Tibial nerve (tissue), 4 donors: ENCODE measurements around the gene UCHL5. TPM values are rescaled to one million over a fixed set of nuclear protein-coding genes. Genes with fewer than 3 reads are reported as not detected.

Experiments used
- DNase-seq, 2 donors: peaks; one replicate each; pipeline ENCODE4 v3.0.0-alpha.2; 2019; ENCODE audit warnings: low spot score in 2 of 2
- H3K27ac ChIP-seq, 4 donors: fragments of 200-600 bp; sonication (generic) in 3 of 4; one replicate each; pipeline ENCODE4 v1.5.1; 2017 to 2019; ENCODE audit warnings: mild to moderate bottlenecking in 1 of 4
- H3K27me3 ChIP-seq, 2 donors: fragments of 200-600 bp; sonication (generic) in 1 of 2; one replicate each; pipeline versions ENCODE4 v1.5.1 to v1.6.0; 2017 to 2019
- H3K36me3 ChIP-seq, 3 donors: fragments of 200-600 bp; sonication (generic); one replicate each; pipeline ENCODE4 v1.5.1; 2018 to 2019
- H3K4me1 ChIP-seq, 4 donors: fragments of 200-600 bp; sonication (generic) in 3 of 4; one replicate each; pipeline ENCODE4 v1.5.1; 2017 to 2019
- H3K4me3 ChIP-seq, 4 donors: fragments of 200-600 bp; sonication (generic) in 3 of 4; one replicate each; pipeline ENCODE4 v1.5.1; 2017 to 2019; ENCODE audit warnings: mild to moderate bottlenecking in 1 of 4, moderate library complexity in 1 of 4
- H3K9me3 ChIP-seq, 4 donors: fragments of 200-600 bp; sonication (generic) in 3 of 4; one replicate each; pipeline ENCODE4 v1.5.1; 2017 to 2019
- EP300 ChIP-seq, 2 donors: sonication (generic); formaldehyde crosslinking; IDR thresholded peaks; one replicate each; pipeline ENCODE4 v1.6.1; 2017; ENCODE audit warnings: antibody characterized with exemption in 2 of 2, mild to moderate bottlenecking in 1 of 2
- POLR2A ChIP-seq, 2 donors: fragments of 450-650 bp; IDR thresholded peaks; one replicate each; pipeline ENCODE4 v1.6.1; 2017; ENCODE audit warnings: antibody characterized with exemption in 2 of 2, mild to moderate bottlenecking in 2 of 2, moderate library complexity in 2 of 2
- WGBS, 2 donors: methylation state at CpG; one replicate each; pipeline ENCODE4 v1.1.5; 2018; 5-methylcytosine and 5-hydroxymethylcytosine counted together
- small RNA-seq: library from RNA; depleted of rRNA; stranded (forward); fragments of <200 nt; gene quantifications from one replicate; pipeline ENCODE3, GENCODE V24; 2016
- total RNA-seq, 4 donors: library from RNA; depleted of rRNA; stranded (reverse); fragments of >200 nt; gene quantifications; one replicate each; pipeline ENCODE4 v1.1.0, GENCODE V29; 2016
- TF ChIP-seq, protein P1 (sequence below), 5 experiments: fragments of 200-600 bp in 3 of 5; fragments of 450-650 bp in 2 of 5; sonication (generic) in 3 of 5; IDR thresholded peaks; one replicate each; pipeline ENCODE4 v1.5.1; 2016 to 2019; ENCODE audit warnings: antibody characterized with exemption in 5 of 5, mild to moderate bottlenecking in 3 of 5, moderate library complexity in 2 of 5

Gene UCHL5
- total RNA-seq, 4 donors from 2014 or later: 22.2 to 50.0 (median 29.0) TPM

DNA sequence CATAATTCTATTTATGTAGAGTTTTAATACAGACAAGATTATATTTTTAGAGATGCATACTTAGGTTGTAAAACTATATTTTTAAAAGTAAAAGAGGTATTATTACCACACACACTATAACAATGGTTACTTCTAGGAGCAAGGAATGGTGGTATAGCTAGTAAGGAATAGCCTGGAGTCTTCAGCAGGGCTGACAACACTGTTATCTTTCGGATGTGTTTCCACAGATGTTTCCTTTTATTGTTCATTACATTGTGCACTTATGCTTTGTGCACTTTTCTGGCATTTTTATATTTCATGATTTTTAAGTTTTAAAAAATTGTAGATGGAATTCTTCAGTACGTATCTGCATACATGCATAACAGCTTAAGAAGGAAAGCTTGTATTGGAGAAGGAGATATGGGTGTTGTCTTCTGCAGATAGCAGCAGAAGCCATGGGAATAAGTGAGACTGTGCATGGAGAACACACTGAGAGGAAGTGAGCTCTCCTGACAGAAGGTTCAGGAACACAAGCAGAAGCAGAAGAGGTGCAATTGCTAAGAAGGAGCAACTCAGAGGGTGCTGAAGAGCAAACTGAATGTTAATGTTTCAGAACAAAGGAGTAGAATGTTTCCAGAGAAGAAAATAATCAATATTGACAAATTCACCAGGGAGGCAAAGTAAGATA is 91.8 kb downstream of the UCHL5 start:
- WGBS, 2 donors: 86 to 93% methylated on average over 2 of the region's 2 CpGs
- no peaks in the 10 kb centered on the region for H3K36me3 ChIP-seq
- H3K4me3 ChIP-seq: no peak overlapping the region

DNA sequence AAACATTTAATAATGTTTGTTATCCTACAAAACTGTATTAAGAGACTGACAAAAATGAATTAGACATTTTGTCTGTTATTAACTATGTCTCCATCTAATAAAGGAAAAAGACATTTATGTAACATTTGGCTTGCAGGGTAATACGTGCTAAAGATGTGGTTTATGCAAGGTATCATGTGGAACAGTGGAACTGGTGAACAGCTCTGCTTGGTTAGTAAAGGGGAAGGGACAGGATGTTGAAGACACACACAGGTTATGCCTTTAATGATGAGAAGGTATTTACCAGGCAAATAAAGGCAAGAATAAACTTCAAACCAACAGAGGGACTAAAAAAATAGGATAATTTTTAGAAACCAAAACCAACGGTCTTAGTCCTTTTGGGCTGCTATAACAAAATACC is 93.1 kb downstream of the UCHL5 start:
- Histone ChIP-seq H3K27ac (no peak overlapping the region), H3K9me3 (peaks cover 0 to 4% (median 0%) of the 10 kb centered on the region in 4 donors), H3K4me3 (no peak overlapping the region), H3K4me1 (no peaks in the 10 kb centered on the region), H3K36me3 (no peaks in the 10 kb centered on the region), H3K27me3 (no peaks in the 10 kb centered on the region)
- no peak for TF ChIP-seq POLR2A (IDR thresholded peaks at IDR 0.05)
- TF ChIP-seq EP300 (IDR thresholded peaks at IDR 0.05): no peak
- TF ChIP-seq, protein P1, sequence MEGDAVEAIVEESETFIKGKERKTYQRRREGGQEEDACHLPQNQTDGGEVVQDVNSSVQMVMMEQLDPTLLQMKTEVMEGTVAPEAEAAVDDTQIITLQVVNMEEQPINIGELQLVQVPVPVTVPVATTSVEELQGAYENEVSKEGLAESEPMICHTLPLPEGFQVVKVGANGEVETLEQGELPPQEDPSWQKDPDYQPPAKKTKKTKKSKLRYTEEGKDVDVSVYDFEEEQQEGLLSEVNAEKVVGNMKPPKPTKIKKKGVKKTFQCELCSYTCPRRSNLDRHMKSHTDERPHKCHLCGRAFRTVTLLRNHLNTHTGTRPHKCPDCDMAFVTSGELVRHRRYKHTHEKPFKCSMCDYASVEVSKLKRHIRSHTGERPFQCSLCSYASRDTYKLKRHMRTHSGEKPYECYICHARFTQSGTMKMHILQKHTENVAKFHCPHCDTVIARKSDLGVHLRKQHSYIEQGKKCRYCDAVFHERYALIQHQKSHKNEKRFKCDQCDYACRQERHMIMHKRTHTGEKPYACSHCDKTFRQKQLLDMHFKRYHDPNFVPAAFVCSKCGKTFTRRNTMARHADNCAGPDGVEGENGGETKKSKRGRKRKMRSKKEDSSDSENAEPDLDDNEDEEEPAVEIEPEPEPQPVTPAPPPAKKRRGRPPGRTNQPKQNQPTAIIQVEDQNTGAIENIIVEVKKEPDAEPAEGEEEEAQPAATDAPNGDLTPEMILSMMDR (IDR thresholded peaks at IDR 0.05): no peak
- no peak for DNase-seq
- 64 to 93% methylated on average over 2 of the region's 2 CpGs for WGBS, 2 donors

More for the DNA sequence above, 91.8 kb downstream of the UCHL5 start:
- no peak for DNase-seq
- no peaks in the 10 kb centered on the region for H3K27me3 ChIP-seq
- TF ChIP-seq POLR2A (IDR thresholded peaks at IDR 0.05) (no peak), EP300 (IDR thresholded peaks at IDR 0.05) (no peak)
- TF ChIP-seq, protein P1 (IDR thresholded peaks at IDR 0.05): no peak
- H3K9me3 ChIP-seq: peaks cover 0 to 4% (median 0%) of the 10 kb centered on the region in 4 donors
- no peak overlapping the region for H3K27ac ChIP-seq
- H3K4me1 ChIP-seq: no peaks in the 10 kb centered on the region

DNA sequence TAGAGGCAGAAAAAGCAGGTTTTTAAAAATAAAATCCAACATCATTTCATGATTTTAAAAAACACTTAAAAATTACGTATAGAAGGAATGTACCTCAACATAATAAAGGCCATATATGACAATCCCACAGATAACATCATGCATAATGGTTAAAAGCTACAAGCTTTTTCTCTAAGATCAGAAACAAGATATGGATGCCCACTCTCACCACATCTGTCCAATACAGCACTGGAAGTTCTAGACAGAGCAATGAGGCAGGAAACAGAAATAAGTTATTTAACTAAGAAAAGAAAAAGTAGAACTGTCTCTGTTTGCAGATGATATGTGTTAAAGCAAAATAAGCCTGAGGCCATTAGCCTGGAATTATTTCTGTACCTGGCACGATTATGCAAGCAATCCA is 96.3 kb downstream of the UCHL5 start:
- H3K4me3 ChIP-seq: no peak overlapping the region
- H3K36me3 ChIP-seq: no peaks in the 10 kb centered on the region
- no peak overlapping the region for H3K27ac ChIP-seq
- WGBS, 2 donors: 89% methylated on average over 2 of the region's 2 CpGs
- peaks cover 0 to 4% (median 0%) of the 10 kb centered on the region in 4 donors for H3K9me3 ChIP-seq
- no peak for DNase-seq
- no peaks in the 10 kb centered on the region for H3K4me1 ChIP-seq
- TF ChIP-seq, protein P1 (IDR thresholded peaks at IDR 0.05): no peak
- TF ChIP-seq POLR2A (IDR thresholded peaks at IDR 0.05) (no peak), EP300 (IDR thresholded peaks at IDR 0.05) (no peak)
- H3K27me3 ChIP-seq: no peaks in the 10 kb centered on the region

Small RNA genes lying within 50 kb of the gene (small RNA-seq; reads per million reads assigned to genes)
- not detected for gene SCARNA18B

Other genes with a start within 250 kb of the UCHL5 start
- 100 to 1,000 TPM in 2 of 4 donors, 10 to 100 TPM in 2; 67.5 to 108 (median 91.3) TPM for gene RO60, start 252 bp upstream of the UCHL5 start, total RNA-seq
- 1 to 10 TPM; 3.9 to 8.3 (median 4.8) TPM for gene GLRX2, start 46.1 kb upstream of the UCHL5 start, total RNA-seq
- 10 to 100 TPM; 41.4 to 89.4 (median 51.5) TPM for gene CDC73, start 62.7 kb upstream of the UCHL5 start, total RNA-seq
- 10 to 100 TPM in 1 of 4 donors, 1 to 10 TPM in 3; 3.9 to 11.7 (median 6.3) TPM for gene B3GALT2, start 127.3 kb upstream of the UCHL5 start, total RNA-seq